ENCODE results near the gene VSTM1.

- TF ChIP-seq YY1 (IDR thresholded peaks at IDR 0.05; ENCODE audit: low read depth) (no peak), TAF1 (IDR thresholded peaks at IDR 0.05; ENCODE audit: low read depth) (no peak), CREB1 (IDR thresholded peaks at IDR 0.05; ENCODE audit: low read depth) (no peak), EP300 (IDR thresholded peaks at IDR 0.05; ENCODE audit: borderline replicate concordance) (no peak), MAX (IDR thresholded peaks at IDR 0.05) (no peak), TCF12 (IDR thresholded peaks at IDR 0.05; ENCODE audit: low read depth) (no peak), EGR1 (IDR thresholded peaks at IDR 0.05) (no peak), RAD21 (IDR thresholded peaks at IDR 0.05; ENCODE audit: low read depth) (no peak), NFIC (IDR thresholded peaks at IDR 0.05) (no peak), TEAD4 (IDR thresholded peaks at IDR 0.05) (no peak), FOXM1 (IDR thresholded peaks at IDR 0.05; ENCODE audit: borderline replicate concordance, low read depth) (no peak)
- TF ChIP-seq, protein P1, sequence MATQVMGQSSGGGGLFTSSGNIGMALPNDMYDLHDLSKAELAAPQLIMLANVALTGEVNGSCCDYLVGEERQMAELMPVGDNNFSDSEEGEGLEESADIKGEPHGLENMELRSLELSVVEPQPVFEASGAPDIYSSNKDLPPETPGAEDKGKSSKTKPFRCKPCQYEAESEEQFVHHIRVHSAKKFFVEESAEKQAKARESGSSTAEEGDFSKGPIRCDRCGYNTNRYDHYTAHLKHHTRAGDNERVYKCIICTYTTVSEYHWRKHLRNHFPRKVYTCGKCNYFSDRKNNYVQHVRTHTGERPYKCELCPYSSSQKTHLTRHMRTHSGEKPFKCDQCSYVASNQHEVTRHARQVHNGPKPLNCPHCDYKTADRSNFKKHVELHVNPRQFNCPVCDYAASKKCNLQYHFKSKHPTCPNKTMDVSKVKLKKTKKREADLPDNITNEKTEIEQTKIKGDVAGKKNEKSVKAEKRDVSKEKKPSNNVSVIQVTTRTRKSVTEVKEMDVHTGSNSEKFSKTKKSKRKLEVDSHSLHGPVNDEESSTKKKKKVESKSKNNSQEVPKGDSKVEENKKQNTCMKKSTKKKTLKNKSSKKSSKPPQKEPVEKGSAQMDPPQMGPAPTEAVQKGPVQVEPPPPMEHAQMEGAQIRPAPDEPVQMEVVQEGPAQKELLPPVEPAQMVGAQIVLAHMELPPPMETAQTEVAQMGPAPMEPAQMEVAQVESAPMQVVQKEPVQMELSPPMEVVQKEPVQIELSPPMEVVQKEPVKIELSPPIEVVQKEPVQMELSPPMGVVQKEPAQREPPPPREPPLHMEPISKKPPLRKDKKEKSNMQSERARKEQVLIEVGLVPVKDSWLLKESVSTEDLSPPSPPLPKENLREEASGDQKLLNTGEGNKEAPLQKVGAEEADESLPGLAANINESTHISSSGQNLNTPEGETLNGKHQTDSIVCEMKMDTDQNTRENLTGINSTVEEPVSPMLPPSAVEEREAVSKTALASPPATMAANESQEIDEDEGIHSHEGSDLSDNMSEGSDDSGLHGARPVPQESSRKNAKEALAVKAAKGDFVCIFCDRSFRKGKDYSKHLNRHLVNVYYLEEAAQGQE (IDR thresholded peaks at IDR 0.05; ENCODE audit: low read depth) = no peak
These were observed 37.0 kb downstream of the VSTM1 start for GRCh38 chr19:54026656-54027055.

Measured in Ishikawa (cell line).